WTC11 (cell line): Measurements from ENCODE around the gene CRAT. TPM values are rescaled to one million over a fixed set of nuclear protein-coding genes. Genes with fewer than 3 reads are reported as not detected.

Experiments
- ATAC-seq: fragments of 200-7000 bp; cut with Tn5 transposase; 2 replicates; pipeline ENCODE4 v1.10.0; 2021; ENCODE audit warnings: mild to moderate bottlenecking, moderate library complexity
- CTCF ChIA-PET: fragments of 300-600 bp; sonication (Branson Sonifier 250); formaldehyde crosslinking; loops from one replicate; lab custom pipeline; 2021; ENCODE audit warnings: antibody characterized with exemption; lab: Charles Lee
- POLR2A ChIA-PET: fragments of 350-600 bp; sonication (Branson Sonifier 250); formaldehyde crosslinking; loops from one replicate; lab custom pipeline; 2021; ENCODE audit warnings: antibody characterized with exemption; lab: Charles Lee
- DNase-seq: peaks from one replicate; pipeline ENCODE4 v3.0.0; 2021; ENCODE audit warnings: low spot score
- H3K27ac Mint-ChIP-seq: 2 replicates; pipeline ENCODE4 v1.8.0; 2021; ENCODE audit warnings: mixed read lengths
- H3K27me3 Mint-ChIP-seq: 2 replicates; pipeline ENCODE4 v1.8.0; 2021; ENCODE audit warnings: low read depth, mild to moderate bottlenecking, moderate library complexity, mixed read lengths
- H3K36me3 Mint-ChIP-seq: 2 replicates; pipeline ENCODE4 v1.8.0; 2021; ENCODE audit warnings: mixed read lengths
- H3K4me1 Mint-ChIP-seq: 2 replicates; pipeline ENCODE4 v1.8.0; 2022; ENCODE audit warnings: mixed read lengths
- H3K4me3 Mint-ChIP-seq: 2 replicates; pipeline ENCODE4 v1.8.0; 2021; ENCODE audit warnings: mild to moderate bottlenecking, moderate library complexity, mixed read lengths
- H3K9me3 Mint-ChIP-seq: 2 replicates; pipeline ENCODE4 v1.8.0; 2021; ENCODE audit warnings: mixed read lengths
- ATF6 ChIP-seq: sonication (generic); formaldehyde crosslinking; IDR thresholded peaks from 2 replicates; pipeline ENCODE4 v1.8.1; 2023; ENCODE audit warnings: mild to moderate bottlenecking, missing genetic modification reagents
- CREM ChIP-seq: sonication (generic); formaldehyde crosslinking; IDR thresholded peaks from 2 replicates; pipeline ENCODE4 v1.8.1; 2022; ENCODE audit warnings: mild to moderate bottlenecking, missing genetic modification reagents, moderate library complexity
- E2F1 ChIP-seq: sonication (generic); formaldehyde crosslinking; IDR thresholded peaks from 2 replicates; pipeline ENCODE4 v1.8.0; 2022; ENCODE audit warnings: mild to moderate bottlenecking, missing genetic modification reagents
- ELF4 ChIP-seq: sonication (generic); formaldehyde crosslinking; IDR thresholded peaks from 2 replicates; pipeline ENCODE4 v1.8.1; 2022; ENCODE audit warnings: low read depth, mild to moderate bottlenecking, moderate library complexity, missing genetic modification reagents
- FOXP4 ChIP-seq: sonication (generic); formaldehyde crosslinking; IDR thresholded peaks from 2 replicates; pipeline ENCODE4 v1.8.0; 2022; ENCODE audit warnings: mild to moderate bottlenecking, missing genetic modification reagents
- IRF1 ChIP-seq: sonication (generic); formaldehyde crosslinking; IDR thresholded peaks from 2 replicates; pipeline ENCODE4 v1.8.0; 2023; ENCODE audit warnings: missing genetic modification reagents
- JAZF1 ChIP-seq: fragments of 250-450 bp; sonication (Bioruptor Pico); IDR thresholded peaks from 2 replicates; pipeline ENCODE4 v1.9.0; 2021; ENCODE audit warnings: moderate library complexity, mild to moderate bottlenecking, inconsistent platforms
- NFE2L1 ChIP-seq: sonication (generic); formaldehyde crosslinking; IDR thresholded peaks from 2 replicates; pipeline ENCODE4 v1.8.1; 2023; ENCODE audit warnings: missing genetic modification reagents
- NR1H2 ChIP-seq: sonication (generic); formaldehyde crosslinking; IDR thresholded peaks from 2 replicates; pipeline ENCODE4 v1.9.0; 2021; ENCODE audit warnings: mild to moderate bottlenecking, moderate library complexity, missing genetic modification reagents
- NR2C2 ChIP-seq: sonication (generic); formaldehyde crosslinking; IDR thresholded peaks from 2 replicates; pipeline ENCODE4 v1.8.0; 2022; ENCODE audit warnings: mild to moderate bottlenecking, missing genetic modification reagents
- OVOL2 ChIP-seq: fragments of 250-450 bp; sonication (Bioruptor Pico); IDR thresholded peaks from 2 replicates; pipeline ENCODE4 v1.9.0; 2021; ENCODE audit warnings: mild to moderate bottlenecking, borderline replicate concordance
- SMAD4 ChIP-seq: sonication (generic); formaldehyde crosslinking; IDR thresholded peaks from 2 replicates; pipeline ENCODE4 v1.8.0; 2022; ENCODE audit warnings: mild to moderate bottlenecking, missing genetic modification reagents
- TEAD1 ChIP-seq: sonication (generic); formaldehyde crosslinking; IDR thresholded peaks from 2 replicates; pipeline ENCODE4 v1.8.0; 2022; ENCODE audit warnings: mild to moderate bottlenecking, missing genetic modification reagents
- ZBTB21 ChIP-seq: sonication (generic); formaldehyde crosslinking; IDR thresholded peaks from 2 replicates; pipeline ENCODE4 v1.8.1; 2023; ENCODE audit warnings: mild to moderate bottlenecking, missing genetic modification reagents, borderline replicate concordance
- ZNF532 ChIP-seq: fragments of 250-450 bp; sonication (Bioruptor Pico); IDR thresholded peaks from 2 replicates; pipeline ENCODE4 v1.9.0; 2021; ENCODE audit warnings: mild to moderate bottlenecking, borderline replicate concordance
- ZNF671 ChIP-seq: fragments of 250-450 bp; sonication (Bioruptor Pico); IDR thresholded peaks from 2 replicates; pipeline ENCODE4 v1.8.0; 2021; ENCODE audit warnings: mild to moderate bottlenecking
- total RNA-seq: library from RNA; stranded (reverse); gene quantifications from 3 replicates; pipeline ENCODE4 v1.2.3, GENCODE V29; 2021

The CRAT gene
- total RNA-seq, 1 experiment from 2014 or later, result 17.2 TPM

GRCh38 chr9:129105857-129106694, 4.5 kb downstream of the CRAT start:
- POLR2A ChIA-PET, result interaction anchor here (0.6 kb wide), 1 partner anchor 354 kb away, joined by 3 read pairs; no protein-coding TSS in a partner anchor

GRCh38 chr9:129104051-129104450, 6.5 kb downstream of the CRAT start:
- H3K27me3 Mint-ChIP-seq, result peaks cover 20% of the 10 kb centered on the region
- CTCF ChIA-PET, result interaction anchor here (0.8 to 2.1 kb wide), 6 partner anchors 11 to 216 kb away, joined by 3 to 18 read pairs (median 10); partner anchors contain the start of gene SH3GLB2
- no peak for TF ChIP-seq NR2C2 (CRISPR knock-in tag)
- no peak for TF ChIP-seq ATF6
- no peak for TF ChIP-seq JAZF1 (CRISPR knock-in tag)
- TF ChIP-seq OVOL2 (CRISPR knock-in tag), result no peak
- no peak for TF ChIP-seq ELF4 (CRISPR knock-in tag)
- no peak for TF ChIP-seq ZBTB21 (CRISPR knock-in tag)
- TF ChIP-seq ZNF671 (CRISPR knock-in tag), result no peak
- TF ChIP-seq FOXP4 (CRISPR knock-in tag), result no peak
- TF ChIP-seq SMAD4, result no peak
- TF ChIP-seq ZNF532 (CRISPR knock-in tag), result no peak
- TF ChIP-seq NFE2L1, result no peak
- no peak for TF ChIP-seq IRF1 (CRISPR knock-in tag)
- TF ChIP-seq E2F1 (CRISPR knock-in tag), result no peak
- no peak for TF ChIP-seq TEAD1 (CRISPR knock-in tag)
- no peak for TF ChIP-seq CREM (CRISPR knock-in tag)
- ATAC-seq (no peak), DNase-seq (no peak)
- no peaks in the 10 kb centered on the region for H3K36me3 Mint-ChIP-seq
- H3K27ac Mint-ChIP-seq, result no peak overlapping the region
- no peaks in the 10 kb centered on the region for H3K9me3 Mint-ChIP-seq
- H3K4me3 Mint-ChIP-seq, result no peak overlapping the region
- peaks cover 6% of the 10 kb centered on the region for H3K4me1 Mint-ChIP-seq
- POLR2A ChIA-PET, result no interaction called here

More at GRCh38 chr9:129105857-129106694, 4.5 kb downstream of the CRAT start:
- CTCF ChIA-PET, result interaction anchor here (0.7 to 1.5 kb wide), 3 partner anchors 9 to 33 kb away, joined by 3 to 8 read pairs (median 3); no protein-coding TSS in a partner anchor
- H3K4me1 Mint-ChIP-seq, result peaks cover 9% of the 10 kb centered on the region
- ATAC-seq (no peak), DNase-seq (no peak)
- H3K36me3 Mint-ChIP-seq, result no peaks in the 10 kb centered on the region
- H3K9me3 Mint-ChIP-seq, result no peaks in the 10 kb centered on the region
- peaks cover 23% of the 10 kb centered on the region for H3K27me3 Mint-ChIP-seq
- H3K4me3 Mint-ChIP-seq, result no peak overlapping the region
- TF ChIP-seq NR1H2 (CRISPR knock-in tag), result no peak
- H3K27ac Mint-ChIP-seq, result no peak overlapping the region
